GM18511 (cell line): Measurements from ENCODE around the gene IGF2BP2.
"Not testable (repeated sequence)": the region's sequence is repeated elsewhere in the genome, so short reads cannot be mapped to it uniquely, and the experiment has no call there.

Source experiments
- ATAC-seq: cut with Tn5 transposase; IDR thresholded peaks from one replicate; pipeline ENCODE4 v1.9.1; 2021; ENCODE audit warnings: mild to moderate bottlenecking, moderate library complexity; ENCODE audit not compliant: unreplicated experiment

Gene IGF2BP2

DNA sequence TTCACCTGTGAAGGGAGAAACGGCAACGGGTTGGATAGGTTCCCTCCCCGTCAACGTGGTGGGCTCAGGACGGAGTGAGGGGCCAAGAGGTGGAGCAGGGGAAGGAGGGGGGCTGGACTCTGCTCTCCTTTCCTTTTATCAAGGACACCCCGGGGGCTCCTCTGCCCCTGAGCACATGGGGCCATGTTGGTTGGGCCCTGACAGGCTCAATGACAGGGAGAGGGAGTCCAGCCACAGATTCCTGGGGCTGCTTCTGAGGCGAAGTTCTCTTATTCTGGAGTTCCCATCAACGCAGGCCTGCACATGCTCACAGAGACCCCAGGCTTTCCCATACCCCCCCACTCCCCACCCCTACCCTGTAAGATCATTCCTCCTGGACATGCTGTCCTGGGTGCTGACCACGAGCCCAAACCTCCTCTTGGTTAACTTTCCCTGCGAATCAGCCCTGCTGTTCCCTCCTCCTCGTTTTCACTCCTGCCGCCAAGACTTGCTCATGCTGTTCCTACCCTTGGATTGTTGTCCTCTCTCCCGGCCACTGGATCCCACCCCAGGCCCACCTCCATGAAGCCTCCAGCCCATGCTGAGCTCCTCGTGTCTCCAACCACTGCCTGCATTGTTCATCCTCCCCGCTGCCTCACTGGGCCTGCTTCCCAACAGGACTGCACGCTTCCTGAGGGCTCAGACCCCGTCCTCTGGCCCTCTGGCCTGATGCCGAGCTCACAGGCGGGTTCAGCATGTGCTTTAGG lies 177.5 kb downstream of the IGF2BP2 start:
- no peak for ATAC-seq

DNA sequence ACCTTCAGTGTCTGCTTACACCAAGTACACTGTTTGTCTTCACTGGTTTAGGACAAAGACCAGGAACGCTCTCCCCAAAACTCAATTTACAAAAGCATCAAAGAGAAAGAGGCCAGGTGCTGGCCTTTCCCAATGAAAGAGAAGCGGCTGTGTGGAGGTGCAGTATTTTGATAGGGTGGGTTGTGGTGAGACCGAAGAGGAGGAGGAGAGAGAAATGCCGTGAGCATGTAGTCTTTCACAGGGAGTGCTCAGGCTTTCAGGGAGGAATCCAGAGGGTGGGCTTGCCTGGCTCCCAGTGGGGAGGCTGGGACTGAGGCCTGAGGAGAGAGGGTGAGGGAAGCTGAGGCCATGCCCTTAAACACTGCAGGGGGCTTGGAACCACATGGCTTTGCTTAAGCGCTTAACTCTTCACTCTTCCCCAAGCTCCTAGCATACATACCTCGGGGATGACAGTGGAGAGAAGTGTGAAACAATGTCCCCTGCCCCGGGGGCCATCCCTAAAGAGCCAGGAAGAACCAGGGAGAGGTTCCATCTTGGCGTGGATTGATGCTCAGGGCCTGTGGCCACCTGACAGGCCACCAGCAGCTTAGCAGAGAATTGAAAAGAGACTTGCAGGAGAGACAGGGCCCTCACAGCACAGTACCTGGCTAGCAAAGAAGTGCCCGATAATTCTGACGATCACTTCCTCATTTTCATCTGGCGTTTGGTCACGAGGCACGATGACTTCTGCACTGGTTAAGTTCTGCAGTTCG lies 178.3 kb downstream of the IGF2BP2 start:
- ATAC-seq: peak; percentile 77

DNA sequence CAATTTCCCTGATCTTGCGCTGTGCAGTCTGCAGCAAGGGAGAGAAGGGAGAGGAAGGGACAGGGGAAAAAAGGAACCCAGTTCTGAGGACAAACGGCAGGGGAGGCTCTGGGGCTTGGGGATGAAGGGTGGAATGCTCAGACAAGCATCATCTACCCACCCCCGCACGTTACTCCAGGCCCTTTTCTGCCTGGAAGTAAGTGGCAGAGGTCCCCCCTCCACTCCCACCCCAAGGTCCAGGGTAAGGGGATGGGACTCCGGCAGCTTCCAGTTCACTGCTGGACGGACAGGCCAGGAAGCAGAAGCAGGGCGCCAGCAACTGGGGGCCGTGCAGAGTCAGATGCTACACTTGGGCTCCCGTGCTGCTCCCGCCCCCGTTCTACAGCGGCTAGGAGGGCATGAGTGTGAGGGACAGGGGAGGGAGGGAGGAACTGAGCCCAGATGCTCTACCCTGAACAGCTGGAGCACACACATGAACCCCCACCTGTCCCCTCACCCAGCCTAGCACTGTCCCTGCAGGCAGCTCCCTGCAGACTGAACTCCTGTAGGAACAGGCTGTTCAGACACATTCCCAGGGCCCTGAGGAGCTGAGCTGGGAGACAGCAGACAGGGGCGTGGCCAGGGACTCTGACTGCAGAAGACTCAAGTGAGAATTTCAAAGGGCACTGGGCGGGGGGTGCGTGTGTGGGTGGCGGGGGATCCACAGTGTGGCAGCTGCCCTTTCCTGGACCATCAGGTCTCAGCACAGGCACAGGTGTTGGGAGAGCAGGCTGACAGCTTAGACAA lies 179.1 kb downstream of the IGF2BP2 start:
- ATAC-seq: no peak

DNA sequence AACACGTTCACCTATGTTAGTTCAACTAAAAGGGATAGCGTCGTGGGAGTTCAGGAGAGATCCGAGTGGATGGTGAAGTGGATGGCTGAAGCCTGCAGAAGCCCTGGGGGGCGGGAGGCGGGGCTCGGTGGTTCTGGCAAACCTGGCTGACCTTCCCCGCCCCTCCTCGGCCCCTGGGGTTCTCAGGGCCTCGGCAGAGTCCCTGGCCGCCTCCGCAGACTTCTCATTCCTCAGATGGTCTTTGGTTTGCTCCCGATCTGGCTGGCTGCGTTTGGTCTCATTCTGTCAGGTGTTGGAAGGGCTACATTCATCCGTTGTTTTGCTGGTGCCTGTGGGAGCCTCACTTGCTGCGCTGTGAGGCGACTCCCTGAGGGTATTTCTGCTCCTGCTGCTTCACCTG lies 179.7 kb downstream of the IGF2BP2 start:
- ATAC-seq: not testable (repeated sequence)

DNA sequence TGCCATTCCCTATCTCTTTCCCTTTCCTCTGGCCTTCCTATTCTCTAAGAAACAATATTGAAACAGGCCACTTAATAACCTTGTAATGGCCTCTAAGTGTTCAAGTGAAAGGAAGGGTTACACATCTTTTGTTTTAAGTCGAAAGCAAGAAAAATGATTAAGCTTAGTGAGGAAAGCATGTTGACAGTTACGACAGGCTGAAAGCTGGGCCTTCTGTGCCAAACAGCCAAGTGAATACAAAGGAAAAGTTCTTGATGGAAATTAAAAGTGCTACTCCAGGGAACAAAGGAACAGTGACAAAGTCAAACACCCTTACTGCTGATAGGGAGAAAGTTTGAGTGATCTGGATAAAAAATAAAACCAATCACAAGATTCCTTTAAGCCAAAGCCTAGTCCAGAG lies 184.5 kb downstream of the IGF2BP2 start:
- no peak for ATAC-seq

DNA sequence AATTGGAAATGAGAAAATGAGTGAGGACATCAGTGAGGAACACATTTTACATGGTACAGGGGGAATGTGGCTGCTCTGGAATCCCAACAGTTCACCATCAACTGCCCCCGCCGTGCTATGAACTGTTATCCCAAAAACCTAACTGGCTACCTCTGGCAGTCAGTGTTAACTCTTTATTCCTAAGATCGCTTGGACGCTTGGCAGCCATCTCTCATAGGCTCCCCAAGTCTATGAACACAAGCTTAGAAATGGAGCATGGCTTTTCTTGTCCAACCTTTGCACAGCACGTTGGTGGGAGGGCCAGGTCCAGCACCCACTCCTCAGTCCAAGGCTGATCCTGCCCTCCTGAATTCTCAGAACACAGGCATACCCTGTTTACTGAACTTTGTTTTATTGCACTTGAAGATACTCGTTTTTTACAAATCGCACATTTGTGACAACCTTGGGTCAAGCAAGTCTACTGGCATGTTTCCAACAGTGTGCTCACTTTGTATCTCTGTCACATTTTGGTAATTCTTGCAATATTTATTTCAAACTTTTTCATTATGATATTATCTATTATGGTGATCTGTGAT lies 185.1 kb downstream of the IGF2BP2 start:
- no peak for ATAC-seq

DNA sequence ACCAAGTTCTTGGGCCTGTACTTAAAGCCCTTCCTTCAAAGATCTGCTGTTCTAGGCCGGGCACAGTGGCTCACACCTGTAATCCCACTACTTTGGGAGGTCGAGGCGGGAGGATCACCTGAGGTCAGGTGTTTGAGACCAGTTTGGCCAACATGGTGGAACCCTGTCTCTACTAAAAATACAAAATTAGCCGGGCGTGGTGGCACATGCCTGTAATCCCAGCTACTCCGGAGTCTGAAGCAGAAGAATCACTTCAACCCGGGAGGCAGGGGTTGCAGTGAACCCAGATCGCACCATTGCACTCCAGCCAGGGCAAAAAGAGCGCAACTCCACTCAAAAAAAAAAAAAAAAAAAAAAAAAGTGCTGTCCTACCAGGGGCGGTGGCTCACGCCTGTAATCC lies 186.2 kb downstream of the IGF2BP2 start:
- ATAC-seq: not testable (repeated sequence)

DNA sequence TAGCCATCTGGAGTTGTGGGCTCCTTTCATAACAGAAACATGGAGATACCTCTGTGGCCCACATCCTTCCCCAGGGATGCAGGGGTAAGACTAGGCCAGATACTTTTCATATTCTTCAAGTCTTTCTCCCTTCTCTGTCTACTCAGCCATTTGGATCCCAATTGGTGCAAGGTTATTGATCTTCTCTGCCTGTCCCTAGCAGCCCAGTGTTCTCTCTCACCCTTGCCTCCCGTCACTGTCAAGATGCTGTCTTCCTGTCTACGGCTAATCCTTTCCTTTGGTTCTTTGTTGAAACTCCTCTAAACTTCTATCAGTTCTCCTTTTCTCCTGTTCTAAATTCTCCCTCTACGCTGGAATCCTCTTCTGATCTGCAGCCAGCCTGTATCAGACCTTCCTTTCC lies 187.5 kb downstream of the IGF2BP2 start:
- ATAC-seq: no peak

DNA sequence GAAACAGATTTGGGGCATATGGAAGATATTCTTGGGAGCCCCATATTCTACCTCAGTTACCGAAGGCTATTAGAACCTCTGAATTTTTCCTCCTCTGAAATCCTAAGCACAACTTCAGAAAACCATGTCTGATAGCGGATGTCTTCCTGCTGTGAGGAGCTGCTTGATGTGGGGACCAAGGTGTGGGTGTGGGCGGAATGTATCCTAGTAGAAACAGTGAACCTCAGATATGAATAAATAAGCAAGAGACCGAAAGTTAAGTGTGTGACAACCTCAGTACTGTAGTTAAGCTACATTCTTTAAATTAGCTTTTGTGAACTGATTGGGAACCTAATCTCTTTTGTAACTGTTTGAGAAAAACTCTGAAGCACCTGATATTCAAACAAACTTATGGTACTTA lies 191.8 kb downstream of the IGF2BP2 start:
- no peak for ATAC-seq

DNA sequence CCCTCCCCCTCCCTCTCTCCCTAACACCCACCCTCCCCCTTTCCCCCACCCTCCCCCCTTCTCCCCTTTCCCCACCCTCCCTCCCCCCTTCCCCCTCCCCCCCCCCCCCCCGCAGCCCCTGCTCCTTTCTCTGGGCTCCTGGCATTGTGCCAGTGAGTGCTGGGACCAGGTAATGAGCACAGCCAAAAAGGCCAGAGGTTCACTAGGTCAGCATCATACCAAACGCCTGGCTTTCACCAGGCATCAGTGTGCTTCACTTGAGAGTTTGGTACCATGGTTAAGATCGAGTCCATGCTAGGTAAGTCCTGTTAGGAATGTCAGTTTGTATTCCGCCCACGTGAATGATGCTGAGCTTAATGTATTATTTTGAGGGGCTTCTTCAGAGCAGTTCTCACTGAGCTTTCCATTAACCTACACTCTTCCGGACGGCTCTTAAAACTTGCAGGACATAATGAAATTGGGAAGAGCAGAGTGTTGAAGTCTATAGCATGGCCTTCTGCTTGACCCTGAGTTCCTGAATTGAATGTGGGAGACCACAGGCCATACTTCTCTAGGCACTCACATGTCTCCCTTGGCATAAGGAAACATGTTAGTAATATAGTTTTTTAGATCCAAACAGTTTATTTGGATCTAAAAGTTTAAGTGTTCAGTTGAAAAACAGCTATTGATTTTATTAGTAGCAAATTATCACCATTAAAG lies 193.2 kb downstream of the IGF2BP2 start:
- ATAC-seq: no peak

DNA sequence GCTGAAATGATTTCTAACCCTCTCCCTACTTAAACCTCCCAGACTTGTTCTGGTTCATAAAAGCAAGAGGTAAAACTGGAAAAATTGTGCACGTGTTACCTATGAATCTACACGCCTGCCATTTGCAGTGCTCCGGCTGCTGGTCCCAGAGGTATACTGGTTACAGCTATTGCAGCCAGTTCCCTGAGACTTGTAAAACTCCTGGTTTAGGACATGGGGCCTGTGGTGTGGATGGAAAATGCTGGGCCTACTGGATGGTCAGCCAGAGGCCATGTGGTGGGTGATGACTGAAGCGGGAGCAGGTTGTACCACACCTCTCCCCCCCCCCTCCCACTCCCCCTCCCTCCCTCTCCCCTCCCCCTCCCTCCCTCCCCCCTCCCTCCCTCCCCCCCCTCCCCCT lies 193.7 kb downstream of the IGF2BP2 start:
- no peak for ATAC-seq

DNA sequence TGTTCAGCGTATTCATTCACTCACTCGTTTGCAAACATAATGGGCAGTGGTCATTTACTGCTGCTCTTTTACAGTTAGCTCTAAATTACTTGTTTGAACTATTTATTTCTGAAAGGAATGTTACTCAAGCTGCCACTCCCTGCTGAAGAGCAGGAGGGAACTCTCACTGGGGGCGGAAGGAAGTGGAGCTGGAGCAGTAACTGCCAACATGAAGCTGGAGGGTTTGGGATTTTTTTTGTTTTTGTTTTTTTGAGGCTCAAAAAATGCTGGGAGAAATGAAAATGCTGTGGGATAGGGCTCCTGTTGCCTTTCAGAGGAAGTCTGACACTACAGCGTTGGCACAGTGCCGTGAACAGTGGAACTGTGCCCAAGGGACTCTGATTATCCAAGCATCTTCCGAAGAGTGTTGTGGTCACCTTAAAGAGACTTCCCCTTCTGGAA lies 194.6 kb downstream of the IGF2BP2 start:
- ATAC-seq: no peak

DNA sequence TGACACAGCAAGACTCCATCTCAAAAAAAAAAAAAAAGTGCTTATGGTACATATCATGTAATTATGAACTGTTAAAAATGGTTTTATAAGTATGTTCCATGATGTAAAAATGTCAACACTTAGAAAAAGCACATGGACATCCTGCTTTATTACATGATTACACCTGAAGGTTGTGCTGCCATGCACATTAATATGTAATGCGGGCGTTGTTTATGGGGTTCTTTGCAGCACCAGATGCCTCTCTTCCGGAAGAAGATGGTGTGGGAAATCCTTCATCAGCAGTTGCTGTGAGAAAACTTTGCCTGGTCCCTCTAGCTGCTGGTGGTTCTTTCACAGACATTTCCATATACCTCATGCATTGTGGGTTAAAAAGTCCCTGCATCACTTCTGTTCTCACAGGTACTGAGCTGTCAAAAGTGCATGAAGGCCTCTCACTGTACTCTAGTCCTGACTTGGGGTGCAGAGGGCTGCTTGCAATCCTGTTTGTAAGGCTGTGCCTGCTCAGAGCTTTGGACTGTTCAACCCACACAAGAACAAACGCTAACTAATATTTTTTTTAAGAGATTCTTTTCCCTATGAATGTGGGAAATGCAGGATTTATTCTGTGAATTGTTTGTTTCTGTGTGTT lies 195.2 kb downstream of the IGF2BP2 start:
- no peak for ATAC-seq

DNA sequence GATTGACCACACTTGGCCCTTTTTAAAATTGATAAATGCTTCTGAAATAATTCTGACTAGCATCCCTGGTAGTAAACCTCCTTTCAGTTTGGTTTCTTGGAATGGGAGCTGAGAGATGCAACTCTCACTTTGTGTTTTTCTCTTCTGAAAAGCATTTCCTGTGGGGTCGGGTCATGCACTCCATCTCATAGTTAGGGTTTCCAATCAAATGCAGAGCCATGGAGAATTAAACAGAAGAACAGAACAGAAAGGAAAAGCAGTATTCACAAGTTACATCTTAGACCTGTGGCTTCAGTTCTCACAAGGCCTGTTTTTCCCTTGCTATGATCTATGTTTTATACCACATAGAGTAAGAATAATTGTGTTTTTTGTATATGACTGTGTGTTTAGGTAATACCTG lies 199.1 kb downstream of the IGF2BP2 start:
- no peak for ATAC-seq

DNA sequence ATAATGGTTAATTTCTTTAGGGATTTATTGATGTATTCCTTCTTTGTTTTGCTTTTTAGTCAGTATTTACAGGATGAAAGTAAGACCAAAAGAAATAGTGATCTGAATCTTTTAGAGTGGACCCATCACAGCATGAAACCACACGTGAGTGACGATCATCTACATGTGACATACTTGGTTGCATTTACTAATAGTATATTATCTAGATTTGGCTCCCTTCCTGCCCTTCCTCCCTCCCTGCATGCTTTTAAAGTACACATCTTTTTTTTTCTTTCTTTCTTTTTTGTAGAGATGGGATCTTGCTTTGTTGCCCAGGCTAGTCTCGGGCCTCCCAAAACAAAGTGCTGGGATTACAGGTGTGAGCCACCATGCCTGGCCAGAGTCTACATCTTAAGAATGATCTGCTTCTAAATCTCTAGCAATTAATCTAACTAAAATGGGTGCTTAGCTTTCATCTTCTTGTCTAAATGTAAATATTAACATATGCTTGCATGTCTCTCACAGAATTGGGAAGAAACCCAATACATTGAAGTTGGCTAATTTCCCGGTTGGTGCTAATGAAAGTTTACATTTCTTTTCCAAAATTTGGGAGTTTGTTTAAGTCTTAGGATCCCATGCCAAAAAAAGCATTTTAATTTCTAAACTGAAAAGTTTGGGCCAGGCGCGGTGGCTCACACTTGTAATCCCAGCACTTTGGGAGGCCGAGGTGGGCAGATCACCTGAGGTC lies 200.7 kb downstream of the IGF2BP2 start:
- ATAC-seq: no peak

DNA sequence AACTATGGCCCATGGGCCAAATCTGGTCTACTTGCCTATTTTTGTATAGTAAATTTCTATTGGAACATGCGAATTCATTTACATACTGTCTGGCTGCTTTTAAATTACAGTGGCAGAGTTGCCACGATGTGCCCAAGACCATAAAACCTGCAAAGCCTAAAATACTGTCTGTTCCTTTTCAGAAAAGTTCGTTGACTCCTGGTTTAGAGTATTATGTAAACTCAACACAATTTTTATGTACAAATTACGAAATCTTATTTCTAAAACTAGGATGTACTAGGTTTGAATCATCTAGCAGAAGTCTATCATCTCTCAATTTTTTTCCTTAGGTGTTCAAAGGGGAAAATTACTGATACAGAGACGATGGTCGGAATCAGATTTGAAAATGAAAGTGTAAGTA lies 211.8 kb downstream of the IGF2BP2 start:
- no peak for ATAC-seq

DNA sequence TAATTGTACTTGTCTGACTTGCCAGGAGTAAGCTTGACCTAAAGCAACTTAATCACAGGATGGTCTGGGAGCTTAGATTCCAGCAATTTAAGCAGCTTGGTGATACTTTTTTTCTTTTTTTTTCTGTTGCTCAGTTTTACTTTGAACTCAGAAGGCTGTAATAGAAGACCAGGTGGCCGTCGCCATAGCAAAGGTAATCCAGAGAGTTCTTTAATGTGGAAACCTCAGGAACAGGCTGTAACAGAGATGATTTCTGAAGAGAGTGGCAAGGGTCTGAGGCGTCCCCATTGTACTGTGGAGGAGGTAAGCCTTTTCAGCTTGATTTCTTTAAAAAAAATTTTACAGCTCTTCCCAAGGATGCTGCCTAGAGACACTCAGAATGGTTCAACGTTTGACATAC lies 218.6 kb downstream of the IGF2BP2 start:
- no peak for ATAC-seq

DNA sequence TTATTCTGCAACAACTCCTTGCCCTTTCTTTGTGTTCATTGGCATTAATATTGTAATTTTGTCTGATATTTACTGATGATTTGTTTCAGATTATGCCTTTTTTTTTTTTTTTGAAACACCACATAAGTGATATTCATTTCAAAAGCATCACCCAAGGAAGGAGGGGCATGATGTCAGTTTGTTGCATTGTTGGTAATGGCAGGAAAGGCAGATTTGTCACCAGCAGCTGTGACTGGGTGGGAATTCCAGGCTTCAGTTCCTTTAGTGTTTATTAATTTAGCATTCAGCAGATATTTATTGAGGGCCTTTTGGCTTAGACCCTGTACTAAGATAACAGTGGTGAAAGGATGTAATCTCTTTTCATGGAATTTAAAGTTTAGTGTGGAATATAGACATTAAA lies 219.3 kb downstream of the IGF2BP2 start:
- no peak for ATAC-seq

DNA sequence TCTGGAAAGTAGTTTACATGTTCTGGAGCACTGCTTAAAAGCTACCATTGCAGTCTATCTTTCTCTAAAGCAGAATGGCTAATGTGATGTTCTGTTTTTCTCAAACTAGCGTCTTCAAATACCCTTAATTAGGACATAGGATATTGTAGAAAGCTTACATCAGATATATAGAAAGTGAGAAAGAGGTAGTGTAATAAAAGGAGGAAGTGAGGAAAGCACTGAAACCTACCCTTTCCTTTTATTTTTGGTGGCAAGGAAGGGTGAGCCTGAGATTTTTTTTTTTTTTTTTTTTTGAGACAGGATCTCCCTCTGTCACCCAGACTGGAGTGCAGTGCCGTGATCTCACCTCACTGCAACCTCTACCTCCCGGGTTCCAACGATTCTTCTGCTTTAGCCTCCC lies 229.3 kb downstream of the IGF2BP2 start:
- peak; percentile 67 for ATAC-seq

DNA sequence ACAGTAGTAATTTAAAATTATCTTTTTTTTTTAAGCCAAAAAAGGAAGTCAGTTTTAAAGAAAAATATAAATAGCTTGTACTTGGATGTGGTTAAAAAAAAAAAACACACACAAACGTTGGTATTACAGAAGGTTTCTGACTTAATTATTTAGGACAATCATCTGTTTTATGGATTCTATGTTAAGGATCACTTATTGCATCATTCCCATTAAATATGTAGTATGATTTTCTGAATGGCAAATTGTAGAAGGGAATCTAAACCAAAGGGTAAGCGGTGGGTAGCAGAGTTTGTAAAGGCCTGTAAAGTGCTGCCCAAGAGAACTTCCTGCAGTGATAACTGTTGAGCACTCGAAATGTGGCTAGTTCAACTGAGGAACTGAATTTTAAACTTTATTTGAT lies 230.8 kb downstream of the IGF2BP2 start:
- no peak for ATAC-seq
